ENCODE data around the gene RARRES2.

The RARRES2 gene

GRCh38 chr7:150336746-150337145, 4.7 kb downstream of the RARRES2 start:
- no peaks in the 10 kb centered on the region for H3F3A ChIP-seq (ENCODE audit: insufficient read depth)
- no peaks in the 10 kb centered on the region for H3K27me3 ChIP-seq (ENCODE audit: low read length)
- H3K4me2 ChIP-seq (ENCODE audit: low read depth, low read length, poor library complexity, severe bottlenecking) = no peak overlapping the region
- no peak overlapping the region for H3K27ac ChIP-seq (ENCODE audit: low read depth, low read length)
- H3K9me2 ChIP-seq (replicated peaks; ENCODE audit: insufficient read depth, low read length) = no peaks in the 10 kb centered on the region
- TF ChIP-seq CTCF (IDR thresholded peaks at IDR 0.05; ENCODE audit: insufficient read depth, low read length, poor library complexity, severe bottlenecking) = no peak
- no peak for TF ChIP-seq EZH2phosphoT487 (conservative IDR thresholded peaks at IDR 0.05; ENCODE audit: low read length)
- no peak overlapping the region for H2AFZ ChIP-seq (ENCODE audit: low read depth, low read length, severe bottlenecking)
- no peaks in the 10 kb centered on the region for H3K36me3 ChIP-seq (ENCODE audit: low read length)
- no peaks in the 10 kb centered on the region for H4K20me1 ChIP-seq (ENCODE audit: low read depth, low read length)
- H3K79me2 ChIP-seq (ENCODE audit: insufficient read depth, low read length) = no peaks in the 10 kb centered on the region
- H3K9me3 ChIP-seq (ENCODE audit: insufficient read depth, low read length) = no peaks in the 10 kb centered on the region
- no peak overlapping the region for H3K9ac ChIP-seq (ENCODE audit: low read length)
- H3K4me3 ChIP-seq (ENCODE audit: insufficient read depth, low read length, poor library complexity, severe bottlenecking) = no peak overlapping the region

- H3K4me2 ChIP-seq (ENCODE audit: low read depth, low read length, poor library complexity, severe bottlenecking) = no peak overlapping the region
- no peak overlapping the region for H3K9ac ChIP-seq (ENCODE audit: low read length)
- no peak overlapping the region for H3K27ac ChIP-seq (ENCODE audit: low read depth, low read length)
- TF ChIP-seq EZH2phosphoT487 (conservative IDR thresholded peaks at IDR 0.05; ENCODE audit: low read length) = no peak
- no peak for TF ChIP-seq CTCF (IDR thresholded peaks at IDR 0.05; ENCODE audit: insufficient read depth, low read length, poor library complexity, severe bottlenecking)
- no peaks in the 10 kb centered on the region for H3K79me2 ChIP-seq (ENCODE audit: insufficient read depth, low read length)
- H4K20me1 ChIP-seq (ENCODE audit: low read depth, low read length) = no peaks in the 10 kb centered on the region
- no peaks in the 10 kb centered on the region for H3K9me2 ChIP-seq (replicated peaks; ENCODE audit: insufficient read depth, low read length)
- no peaks in the 10 kb centered on the region for H3F3A ChIP-seq (ENCODE audit: insufficient read depth)
- H2AFZ ChIP-seq (ENCODE audit: low read depth, low read length, severe bottlenecking) = no peak overlapping the region
- no peaks in the 10 kb centered on the region for H3K27me3 ChIP-seq (ENCODE audit: low read length)
- H3K4me3 ChIP-seq (ENCODE audit: insufficient read depth, low read length, poor library complexity, severe bottlenecking) = no peak overlapping the region
- H3K9me3 ChIP-seq (ENCODE audit: insufficient read depth, low read length) = no peaks in the 10 kb centered on the region
- H3K36me3 ChIP-seq (ENCODE audit: low read length) = no peaks in the 10 kb centered on the region
Measured at GRCh38 chr7:150335774-150336112, 5.7 kb downstream of the RARRES2 start.

GRCh38 chr7:150335108-150335773, 6.2 kb downstream of the RARRES2 start:
- Histone ChIP-seq H3K79me2 (ENCODE audit: insufficient read depth, low read length) (no peaks in the 10 kb centered on the region), H3K9me2 (replicated peaks; ENCODE audit: insufficient read depth, low read length) (no peaks in the 10 kb centered on the region), H3K36me3 (ENCODE audit: low read length) (no peaks in the 10 kb centered on the region), H3K9me3 (ENCODE audit: insufficient read depth, low read length) (no peaks in the 10 kb centered on the region), H3K27me3 (ENCODE audit: low read length) (no peaks in the 10 kb centered on the region), H3F3A (ENCODE audit: insufficient read depth) (no peaks in the 10 kb centered on the region), H4K20me1 (ENCODE audit: low read depth, low read length) (no peaks in the 10 kb centered on the region), H3K4me2 (ENCODE audit: low read depth, low read length, poor library complexity, severe bottlenecking) (no peak overlapping the region), H2AFZ (ENCODE audit: low read depth, low read length, severe bottlenecking) (no peak overlapping the region), H3K27ac (ENCODE audit: low read depth, low read length) (no peak overlapping the region), H3K9ac (ENCODE audit: low read length) (no peak overlapping the region), H3K4me3 (ENCODE audit: insufficient read depth, low read length, poor library complexity, severe bottlenecking) (no peak overlapping the region)
- TF ChIP-seq EZH2phosphoT487 (conservative IDR thresholded peaks at IDR 0.05; ENCODE audit: low read length) (no peak), CTCF (IDR thresholded peaks at IDR 0.05; ENCODE audit: insufficient read depth, low read length, poor library complexity, severe bottlenecking) (no peak)

Measured in SU-DHL-6 (cell line).